ENCODE data around the gene ACBD6. TPM values are rescaled to one million over a fixed set of nuclear protein-coding genes. Genes with fewer than 3 reads are reported as not detected.
A peak's percentile ranks its signal among the peaks of the same experiment; 100 is the strongest.

The ACBD6 gene
- total RNA-seq, 4 donors from 2014 or later, result 33.3 to 44.0 (median 42.6) TPM

- Histone ChIP-seq H3K4me3 (no peak overlapping the region), H3K4me1 (no peaks in the 10 kb centered on the region), H3K27ac (replicated peaks in 1 of 4) (no peak overlapping the region), H3K36me3 (no peaks in the 10 kb centered on the region), H3K27me3 (peaks cover 0 to 95% (median 26%) of the 10 kb centered on the region in 4 donors), H3K9me3 (no peaks in the 10 kb centered on the region)
- TF ChIP-seq, protein P1, sequence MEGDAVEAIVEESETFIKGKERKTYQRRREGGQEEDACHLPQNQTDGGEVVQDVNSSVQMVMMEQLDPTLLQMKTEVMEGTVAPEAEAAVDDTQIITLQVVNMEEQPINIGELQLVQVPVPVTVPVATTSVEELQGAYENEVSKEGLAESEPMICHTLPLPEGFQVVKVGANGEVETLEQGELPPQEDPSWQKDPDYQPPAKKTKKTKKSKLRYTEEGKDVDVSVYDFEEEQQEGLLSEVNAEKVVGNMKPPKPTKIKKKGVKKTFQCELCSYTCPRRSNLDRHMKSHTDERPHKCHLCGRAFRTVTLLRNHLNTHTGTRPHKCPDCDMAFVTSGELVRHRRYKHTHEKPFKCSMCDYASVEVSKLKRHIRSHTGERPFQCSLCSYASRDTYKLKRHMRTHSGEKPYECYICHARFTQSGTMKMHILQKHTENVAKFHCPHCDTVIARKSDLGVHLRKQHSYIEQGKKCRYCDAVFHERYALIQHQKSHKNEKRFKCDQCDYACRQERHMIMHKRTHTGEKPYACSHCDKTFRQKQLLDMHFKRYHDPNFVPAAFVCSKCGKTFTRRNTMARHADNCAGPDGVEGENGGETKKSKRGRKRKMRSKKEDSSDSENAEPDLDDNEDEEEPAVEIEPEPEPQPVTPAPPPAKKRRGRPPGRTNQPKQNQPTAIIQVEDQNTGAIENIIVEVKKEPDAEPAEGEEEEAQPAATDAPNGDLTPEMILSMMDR (IDR thresholded peaks at IDR 0.05), result no peak
- TF ChIP-seq POLR2A (IDR thresholded peaks at IDR 0.05; ENCODE audit: low read depth) (no peak), EP300 (IDR thresholded peaks at IDR 0.05) (no peak), POLR2AphosphoS5 (IDR thresholded peaks at IDR 0.05) (no peak)
- DNase-seq (ENCODE audit: extremely low spot score), result no peak
- WGBS, result 84% methylated on average over 7 of the region's 9 CpGs
- intact Hi-C loops (cut with DNase I), result loop anchor here (5.0 kb wide), 1 partner anchor 228 kb away; no protein-coding TSS in a partner anchor
Observed at GRCh38 chr1:180254496-180254819, 247.9 kb downstream of the ACBD6 start.

DNA sequence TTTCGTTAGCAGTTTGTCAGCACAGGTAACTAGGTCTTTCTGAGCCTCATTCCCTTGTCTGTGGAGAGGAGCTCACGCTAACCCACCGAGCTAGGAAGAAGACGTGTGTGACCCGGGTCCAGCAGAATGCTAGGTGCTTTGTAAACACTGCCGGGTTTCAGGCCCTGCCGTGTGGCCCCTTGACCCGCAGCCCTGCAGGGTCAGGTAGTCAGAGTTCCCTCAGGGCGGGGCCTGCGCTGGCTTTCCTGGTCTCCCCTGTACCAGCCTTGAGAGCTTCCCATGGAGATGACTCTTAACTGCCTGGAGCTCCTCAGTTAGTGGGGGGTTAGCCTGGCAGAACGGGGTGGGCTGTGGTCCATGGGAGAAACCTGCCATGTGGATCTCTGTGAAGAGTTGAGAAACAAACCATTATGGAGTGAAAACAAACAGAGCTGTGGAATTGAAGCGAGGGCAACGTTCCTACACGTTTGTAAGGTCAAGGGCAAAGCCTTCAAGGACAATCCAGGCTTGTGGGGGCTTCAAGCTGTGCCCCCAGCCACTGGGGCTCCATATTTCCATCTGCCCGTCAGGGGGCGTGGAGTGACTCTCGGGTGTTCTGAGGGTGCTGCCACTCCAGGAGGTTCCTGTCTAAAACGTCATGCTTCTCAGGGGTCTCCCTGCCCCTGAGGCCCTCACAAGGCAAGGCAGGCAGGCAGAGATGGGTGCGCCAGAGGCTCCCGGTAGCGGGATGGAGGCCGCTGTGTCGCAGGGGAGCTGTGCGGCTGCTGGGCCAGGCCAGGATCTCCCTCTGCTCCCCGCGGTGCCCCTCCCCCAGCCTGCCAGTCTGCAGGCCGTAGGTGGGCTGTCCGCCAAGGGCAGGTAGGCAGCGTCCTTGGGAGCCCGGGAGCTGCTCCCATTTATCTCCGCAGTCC lies 248.5 kb downstream of the ACBD6 start:
- H3K27me3 ChIP-seq, result peaks cover 0 to 95% (median 21%) of the 10 kb centered on the region in 4 donors
- WGBS, result 73% methylated on average over 28 of the region's 31 CpGs

GRCh38 chr1:180252638-180253536 lies 249.5 kb downstream of the ACBD6 start:
- intact Hi-C loops (cut with DNase I), result loop anchor here (5.0 kb wide), 1 partner anchor 229 kb away; no protein-coding TSS in a partner anchor
- no peaks in the 10 kb centered on the region for H3K36me3 ChIP-seq
- H3K27me3 ChIP-seq, result peaks cover 0 to 85% (median 17%) of the 10 kb centered on the region in 4 donors
- H3K9me3 ChIP-seq, result no peaks in the 10 kb centered on the region
- H3K27ac ChIP-seq (replicated peaks in 1 of 4), result no peak overlapping the region
- WGBS, result 70% methylated on average over 11 of the region's 12 CpGs
- no peak overlapping the region for H3K4me3 ChIP-seq
- no peaks in the 10 kb centered on the region for H3K4me1 ChIP-seq
- TF ChIP-seq, protein P1 (IDR thresholded peaks at IDR 0.05), result peak; percentile 53 to 67 (median 59)
- TF ChIP-seq EP300 (IDR thresholded peaks at IDR 0.05), result no peak
- no peak for DNase-seq (ENCODE audit: extremely low spot score)

More for the DNA sequence above, 248.5 kb downstream of the ACBD6 start:
- intact Hi-C loops (cut with DNase I), result loop anchor here (5.0 kb wide), 1 partner anchor 228 kb away; no protein-coding TSS in a partner anchor
- H3K4me1 ChIP-seq, result no peaks in the 10 kb centered on the region
- H3K36me3 ChIP-seq, result no peaks in the 10 kb centered on the region
- no peak overlapping the region for H3K4me3 ChIP-seq
- no peaks in the 10 kb centered on the region for H3K9me3 ChIP-seq
- no peak for DNase-seq (ENCODE audit: extremely low spot score)
- TF ChIP-seq EP300 (IDR thresholded peaks at IDR 0.05) (no peak), POLR2A (IDR thresholded peaks at IDR 0.05; ENCODE audit: low read depth) (no peak), POLR2AphosphoS5 (IDR thresholded peaks at IDR 0.05) (no peak)
- TF ChIP-seq, protein P1 (IDR thresholded peaks at IDR 0.05), result no peak
- no peak overlapping the region for H3K27ac ChIP-seq (replicated peaks in 1 of 4)

DNA sequence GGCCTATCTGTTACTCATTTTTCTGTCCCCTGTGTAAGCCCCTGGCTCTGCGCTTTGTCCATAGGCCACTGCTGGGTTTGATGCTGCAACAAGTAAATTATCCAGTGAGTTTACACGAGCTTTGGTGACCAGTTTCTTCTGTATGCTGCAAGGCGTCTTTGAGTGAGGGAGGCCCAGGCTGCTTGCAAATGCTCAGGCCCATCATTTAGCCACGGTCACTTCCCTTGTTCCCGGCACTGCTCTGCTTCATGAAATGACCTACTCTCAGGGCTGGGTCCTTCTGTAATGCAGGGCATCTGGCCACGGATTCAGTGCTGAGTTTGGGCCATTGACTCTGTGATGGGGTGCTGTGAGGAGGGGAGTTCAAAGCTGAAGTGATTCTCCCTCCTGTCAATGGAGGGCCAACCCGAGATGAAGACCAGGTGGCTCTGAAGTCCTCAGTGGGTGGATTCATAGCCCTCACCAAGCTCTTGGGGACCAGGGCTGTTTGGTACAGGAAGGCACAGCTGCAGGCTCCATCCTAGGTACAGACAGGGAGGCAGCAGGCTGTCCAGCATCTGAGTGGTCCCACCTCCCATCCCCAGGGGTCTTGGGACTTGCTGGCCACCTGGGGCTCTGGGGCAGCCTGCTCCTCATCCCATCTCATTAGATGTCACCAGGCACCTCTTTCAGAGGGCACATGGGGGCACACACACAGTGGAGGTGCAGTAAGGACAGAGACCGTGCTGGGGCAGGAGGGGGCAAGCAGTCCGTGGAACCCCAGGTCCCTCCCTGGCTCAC lies 250.7 kb downstream of the ACBD6 start:
- Histone ChIP-seq H3K27me3 (peaks cover 0 to 74% (median 15%) of the 10 kb centered on the region in 4 donors), H3K4me3 (no peak overlapping the region), H3K9me3 (no peaks in the 10 kb centered on the region), H3K27ac (replicated peaks in 1 of 4) (no peak overlapping the region), H3K36me3 (no peaks in the 10 kb centered on the region), H3K4me1 (no peaks in the 10 kb centered on the region)
- intact Hi-C loops (cut with DNase I), result loop anchor here (5.0 kb wide), 1 partner anchor 231 kb away; no protein-coding TSS in a partner anchor
- 80% methylated on average over 9 of the region's 9 CpGs for WGBS
- no peak for TF ChIP-seq EP300 (IDR thresholded peaks at IDR 0.05)
- no peak for TF ChIP-seq POLR2AphosphoS5 (IDR thresholded peaks at IDR 0.05)
- TF ChIP-seq, protein P1 (IDR thresholded peaks at IDR 0.05), result no peak
- no peak for TF ChIP-seq POLR2A (IDR thresholded peaks at IDR 0.05; ENCODE audit: low read depth)
- no peak for DNase-seq (ENCODE audit: extremely low spot score)
